ENCODE measurements around the gene KRTAP5-3. TPM values are rescaled to one million over a fixed set of nuclear protein-coding genes. Genes with fewer than 3 reads are reported as not detected.

KRTAP5-3 gene
- total and polyA plus RNA-seq, 9 of the 15 experiments (the other 6 are each of a cell fraction or from before 2014, with no cell fraction given), result not detected

DNA sequence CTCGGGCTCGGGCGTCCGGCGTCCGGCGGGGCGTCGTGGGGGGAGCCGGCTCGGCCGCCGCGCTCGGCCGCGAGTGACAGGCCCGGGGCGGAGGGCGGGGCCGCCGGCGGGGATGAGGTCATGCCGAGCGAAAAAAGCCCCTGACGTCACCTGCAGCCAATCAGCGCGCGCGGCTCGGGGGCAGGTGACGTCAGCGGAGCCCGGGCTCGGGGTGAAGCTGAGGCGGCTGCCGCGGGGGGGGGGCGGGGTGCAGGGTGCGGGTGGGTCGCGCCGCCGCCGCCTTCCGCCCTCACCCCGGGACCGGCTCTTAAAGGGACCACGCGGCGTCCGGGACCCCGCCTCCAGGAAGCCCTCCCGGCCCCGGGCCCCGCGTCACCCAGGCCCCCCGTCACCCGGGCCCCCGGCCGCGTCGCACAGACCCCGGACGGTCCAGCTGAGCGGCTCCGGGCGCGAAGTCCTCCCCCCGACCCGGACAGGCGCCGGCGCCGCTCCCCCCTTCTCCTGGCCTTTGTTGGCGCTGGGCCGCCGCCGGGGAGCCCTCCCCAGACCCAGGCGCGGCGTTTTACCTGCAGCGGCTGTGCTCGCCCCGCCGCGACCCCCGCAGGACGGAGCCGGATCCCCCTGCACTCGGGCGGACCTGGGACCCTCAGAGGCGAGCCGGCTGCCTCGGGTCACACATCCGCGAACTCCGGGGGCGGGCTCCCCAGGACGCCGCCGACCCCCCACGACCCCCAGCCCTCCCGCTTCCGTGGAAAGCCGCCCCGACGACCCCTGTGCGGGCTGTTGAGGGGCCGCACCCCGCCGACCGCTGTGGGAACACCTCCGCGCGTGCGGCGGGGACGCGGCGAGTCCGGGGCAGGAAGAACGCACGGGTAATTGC lies 35.8 kb downstream of the KRTAP5-3 start, which contains the start of gene DUSP8 (continued):
- TF ChIP-seq SIN3A (IDR thresholded peaks at IDR 0.05; ENCODE audit: borderline replicate concordance in 2 of 2, control insufficient read depth in 1 of 2, low read depth in 2 of 2, low read length in 2 of 2) (no peak), NFRKB (IDR thresholded peaks at IDR 0.05; ENCODE audit: low read depth) (no peak), SUPT5H (IDR thresholded peaks at IDR 0.05) (no peak), NR1H2 (CRISPR knock-in tag; IDR thresholded peaks at IDR 0.05) (no peak), ZNF232 (CRISPR knock-in tag; IDR thresholded peaks at IDR 0.05) (no peak), NEUROD1 (IDR thresholded peaks at IDR 0.05; ENCODE audit: borderline replicate concordance, low read depth, low read length, partially characterized antibody) (no peak), ZNF586 (CRISPR knock-in tag; conservative IDR thresholded peaks at IDR 0.05) (no peak), STAG1 (CRISPR knock-in tag; IDR thresholded peaks at IDR 0.05; ENCODE audit: borderline replicate concordance) (no peak), ZHX1 (conservative IDR thresholded peaks at IDR 0.05; ENCODE audit: low read length) (no peak), ZFP36 (IDR thresholded peaks at IDR 0.05; ENCODE audit: low read depth, low read length, partially characterized antibody) (peak; percentile 84), TEAD2 (tag; IDR thresholded peaks at IDR 0.05) (no peak), ZNF766 (CRISPR knock-in tag; conservative IDR thresholded peaks at IDR 0.05) (0 out of 2 replicates have a peak, but pooled peaks have one; percentile 39), ZBTB7A (IDR thresholded peaks at IDR 0.05; ENCODE audit: borderline replicate concordance, control insufficient read depth, low read depth, low read length) (peak; percentile 91), NCOA2 (IDR thresholded peaks at IDR 0.05; ENCODE audit: partially characterized antibody in 2 of 2) (no peak), ZSCAN29 (IDR thresholded peaks at IDR 0.05) (no peak), CREB3 (tag; conservative IDR thresholded peaks at IDR 0.05; ENCODE audit: low read depth) (no peak), MTA1 (IDR thresholded peaks at IDR 0.05; ENCODE audit: borderline replicate concordance) (no peak), POLR3A (IDR thresholded peaks at IDR 0.05; ENCODE audit: borderline replicate concordance, extremely low read depth, insufficient read depth, insufficient read length) (no peak), JUND (IDR thresholded peaks at IDR 0.05; ENCODE audit: borderline replicate concordance, low read depth, low read length) (peak; percentile 97), JUND (tag; IDR thresholded peaks at IDR 0.05; ENCODE audit: borderline replicate concordance, low read depth, low read length) (peak; percentile 91; the same call in 1 of the 3 replicates), DDX20 (tag; IDR thresholded peaks at IDR 0.05; ENCODE audit: low read depth) (no peak), ASH1L (IDR thresholded peaks at IDR 0.05; ENCODE audit: borderline replicate concordance, low read depth, partially characterized antibody) (no peak)
- TF ChIP-seq, protein P1, sequence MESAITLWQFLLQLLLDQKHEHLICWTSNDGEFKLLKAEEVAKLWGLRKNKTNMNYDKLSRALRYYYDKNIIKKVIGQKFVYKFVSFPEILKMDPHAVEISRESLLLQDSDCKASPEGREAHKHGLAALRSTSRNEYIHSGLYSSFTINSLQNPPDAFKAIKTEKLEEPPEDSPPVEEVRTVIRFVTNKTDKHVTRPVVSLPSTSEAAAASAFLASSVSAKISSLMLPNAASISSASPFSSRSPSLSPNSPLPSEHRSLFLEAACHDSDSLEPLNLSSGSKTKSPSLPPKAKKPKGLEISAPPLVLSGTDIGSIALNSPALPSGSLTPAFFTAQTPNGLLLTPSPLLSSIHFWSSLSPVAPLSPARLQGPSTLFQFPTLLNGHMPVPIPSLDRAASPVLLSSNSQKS (CRISPR knock-in tag; IDR thresholded peaks at IDR 0.05), result no peak

All from K562 (cell line).